Progenitor cell of endocrine pancreas (in vitro differentiated cells): ENCODE results near the gene L3MBTL1. TPM values are rescaled to one million over a fixed set of nuclear protein-coding genes. Genes with fewer than 3 reads are reported as not detected.

ENCODE experiments used
- DNase-seq: peaks from one replicate; pipeline ENCODE4 v3.0.0; 2021; ENCODE audit warnings: low spot score; ENCODE audit not compliant: unreplicated experiment
- H3K27ac Mint-ChIP-seq: 2 replicates; pipeline ENCODE4 v1.8.0; 2021; ENCODE audit warnings: mild to moderate bottlenecking, moderate library complexity, mixed read lengths
- H3K27me3 Mint-ChIP-seq: 2 replicates; pipeline ENCODE4 v1.8.0; 2021; ENCODE audit warnings: mixed read lengths
- H3K36me3 Mint-ChIP-seq: 2 replicates; pipeline ENCODE4 v1.8.0; 2022; ENCODE audit warnings: mixed read lengths; ENCODE audit not compliant: insufficient read depth
- H3K4me1 Mint-ChIP-seq: 2 replicates; pipeline ENCODE4 v1.8.0; 2021; ENCODE audit warnings: low read depth, mixed read lengths
- H3K4me3 Mint-ChIP-seq: 2 replicates; pipeline ENCODE4 v1.8.0; 2021; ENCODE audit warnings: low read depth, mild to moderate bottlenecking, moderate library complexity, mixed read lengths
- H3K9me3 Mint-ChIP-seq: 2 replicates; pipeline ENCODE4 v1.8.0; 2021; ENCODE audit warnings: low read depth, mixed read lengths
- total RNA-seq: library from RNA; stranded (reverse); gene quantifications from 2 replicates; pipeline ENCODE4 v1.2.1, GENCODE V29; 2021
- TF ChIP-seq, protein P1 (sequence below): fragments of 200-600 bp; sonication (generic); IDR thresholded peaks from one replicate; pipeline ENCODE4 v1.5.0; 2021; ENCODE audit warnings: antibody characterized with exemption, mild to moderate bottlenecking; ENCODE audit not compliant: unreplicated experiment

L3MBTL1 gene
- total RNA-seq, 1 donor from 2014 or later = 45.7 TPM

- no peaks in the 10 kb centered on the region for H3K27me3 Mint-ChIP-seq
- no peak overlapping the region for H3K4me3 Mint-ChIP-seq
- H3K4me1 Mint-ChIP-seq = no peaks in the 10 kb centered on the region
- DNase-seq = no peak
- H3K9me3 Mint-ChIP-seq = no peaks in the 10 kb centered on the region
- H3K27ac Mint-ChIP-seq = no peak overlapping the region
- H3K36me3 Mint-ChIP-seq = no peaks in the 10 kb centered on the region
- TF ChIP-seq, protein P1, sequence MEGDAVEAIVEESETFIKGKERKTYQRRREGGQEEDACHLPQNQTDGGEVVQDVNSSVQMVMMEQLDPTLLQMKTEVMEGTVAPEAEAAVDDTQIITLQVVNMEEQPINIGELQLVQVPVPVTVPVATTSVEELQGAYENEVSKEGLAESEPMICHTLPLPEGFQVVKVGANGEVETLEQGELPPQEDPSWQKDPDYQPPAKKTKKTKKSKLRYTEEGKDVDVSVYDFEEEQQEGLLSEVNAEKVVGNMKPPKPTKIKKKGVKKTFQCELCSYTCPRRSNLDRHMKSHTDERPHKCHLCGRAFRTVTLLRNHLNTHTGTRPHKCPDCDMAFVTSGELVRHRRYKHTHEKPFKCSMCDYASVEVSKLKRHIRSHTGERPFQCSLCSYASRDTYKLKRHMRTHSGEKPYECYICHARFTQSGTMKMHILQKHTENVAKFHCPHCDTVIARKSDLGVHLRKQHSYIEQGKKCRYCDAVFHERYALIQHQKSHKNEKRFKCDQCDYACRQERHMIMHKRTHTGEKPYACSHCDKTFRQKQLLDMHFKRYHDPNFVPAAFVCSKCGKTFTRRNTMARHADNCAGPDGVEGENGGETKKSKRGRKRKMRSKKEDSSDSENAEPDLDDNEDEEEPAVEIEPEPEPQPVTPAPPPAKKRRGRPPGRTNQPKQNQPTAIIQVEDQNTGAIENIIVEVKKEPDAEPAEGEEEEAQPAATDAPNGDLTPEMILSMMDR = no peak
Observed at GRCh38 chr20:43539975-43540672, 32.6 kb downstream of the L3MBTL1 start.

- H3K27me3 Mint-ChIP-seq = no peaks in the 10 kb centered on the region
- H3K27ac Mint-ChIP-seq = no peak overlapping the region
- no peak overlapping the region for H3K4me3 Mint-ChIP-seq
- peaks cover 3% of the 10 kb centered on the region for H3K36me3 Mint-ChIP-seq
- TF ChIP-seq, protein P1 = no peak
- no peaks in the 10 kb centered on the region for H3K4me1 Mint-ChIP-seq
- no peak for DNase-seq
- H3K9me3 Mint-ChIP-seq = no peaks in the 10 kb centered on the region
Observed at GRCh38 chr20:43540673-43541060, 33.2 kb downstream of the L3MBTL1 start.

DNA sequence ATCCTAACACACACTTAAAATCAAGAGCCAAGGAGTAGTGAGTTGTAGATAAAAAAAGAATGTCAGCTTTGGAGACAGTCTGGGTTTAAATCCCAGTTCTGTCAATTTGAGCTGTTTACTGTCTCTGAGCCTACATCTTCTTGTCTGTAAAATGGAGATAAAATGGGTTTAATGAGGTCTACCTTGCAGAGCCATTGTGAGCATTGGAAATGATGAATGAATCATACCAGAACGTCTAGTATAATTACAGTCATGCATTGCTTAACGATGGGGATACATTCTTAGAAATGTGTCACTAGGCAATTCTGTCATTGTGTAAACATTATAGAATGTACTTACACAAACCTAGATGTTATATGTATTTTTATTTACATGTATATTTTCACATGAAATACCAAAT is 33.7 kb downstream of the L3MBTL1 start:
- TF ChIP-seq, protein P1 = no peak
- Mint-ChIP-seq H3K4me1 (no peaks in the 10 kb centered on the region), H3K9me3 (no peaks in the 10 kb centered on the region), H3K36me3 (peaks cover 6% of the 10 kb centered on the region), H3K27ac (no peak overlapping the region), H3K4me3 (no peak overlapping the region), H3K27me3 (no peaks in the 10 kb centered on the region)
- no peak for DNase-seq

GRCh38 chr20:43542161-43542560 is 34.7 kb downstream of the L3MBTL1 start:
- Mint-ChIP-seq H3K9me3 (peaks cover 3% of the 10 kb centered on the region), H3K4me1 (no peaks in the 10 kb centered on the region), H3K27me3 (no peaks in the 10 kb centered on the region), H3K4me3 (no peak overlapping the region), H3K36me3 (peaks cover 10% of the 10 kb centered on the region), H3K27ac (no peak overlapping the region)
- no peak for DNase-seq
- TF ChIP-seq, protein P1 = no peak

- TF ChIP-seq, protein P1 = no peak
- no peaks in the 10 kb centered on the region for H3K4me1 Mint-ChIP-seq
- peaks cover 8% of the 10 kb centered on the region for H3K9me3 Mint-ChIP-seq
- no peak overlapping the region for H3K4me3 Mint-ChIP-seq
- peaks cover 16% of the 10 kb centered on the region for H3K36me3 Mint-ChIP-seq
- no peaks in the 10 kb centered on the region for H3K27me3 Mint-ChIP-seq
- H3K27ac Mint-ChIP-seq = no peak overlapping the region
- no peak for DNase-seq
Observed at GRCh38 chr20:43542674-43543073, 35.2 kb downstream of the L3MBTL1 start.
